Measurements from ENCODE around the gene MLANA. TPM values are rescaled to one million over a fixed set of nuclear protein-coding genes. Genes with fewer than 3 reads are reported as not detected.

Gene MLANA
- total and polyA plus RNA-seq, 4 donors = 0.05 to 0.29 (median 0.16) TPM

GRCh38 chr9:5870691-5871090 is 20.0 kb upstream of the MLANA start:
- Histone ChIP-seq H3K4me3 (ENCODE audit: low read depth in 1 of 3, low read length in 3 of 3) (no peak overlapping the region), H3K9me3 (ENCODE audit: control insufficient read depth in 4 of 4, low read length in 3 of 4) (no peaks in the 10 kb centered on the region), H3K4me1 (ENCODE audit: control insufficient read depth in 4 of 4, insufficient read depth in 4 of 4, low read length in 3 of 4) (no peaks in the 10 kb centered on the region), H3K27ac (ENCODE audit: low read depth in 1 of 2, low read length in 2 of 2) (no peak overlapping the region), H3K9ac (ENCODE audit: low read depth in 1 of 2, low read length in 2 of 2) (no peak overlapping the region), H3K27me3 (ENCODE audit: control insufficient read depth in 4 of 4, insufficient read depth in 4 of 4, low read length in 3 of 4) (no peaks in the 10 kb centered on the region), H3K36me3 (ENCODE audit: control insufficient read depth in 4 of 4, insufficient read depth in 3 of 4, low read depth in 1 of 4, low read length in 3 of 4) (peaks cover 0 to 3% (median 0%) of the 10 kb centered on the region in 4 donors)
- DNase-seq (ENCODE audit: low spot score) = no peak
- TF ChIP-seq NR2F2 (IDR thresholded peaks at IDR 0.05) (no peak), JUND (IDR thresholded peaks at IDR 0.05) (no peak), SP1 (IDR thresholded peaks at IDR 0.05) (no peak)
- TF ChIP-seq, protein P1, sequence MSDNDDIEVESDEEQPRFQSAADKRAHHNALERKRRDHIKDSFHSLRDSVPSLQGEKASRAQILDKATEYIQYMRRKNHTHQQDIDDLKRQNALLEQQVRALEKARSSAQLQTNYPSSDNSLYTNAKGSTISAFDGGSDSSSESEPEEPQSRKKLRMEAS (IDR thresholded peaks at IDR 0.05) = no peak
- WGBS = 77% methylated on average over 3 of the region's 3 CpGs

GRCh38 chr9:5871785-5872184 is 18.9 kb upstream of the MLANA start:
- Histone ChIP-seq H3K4me3 (ENCODE audit: low read depth in 1 of 3, low read length in 3 of 3) (no peak overlapping the region), H3K36me3 (ENCODE audit: control insufficient read depth in 4 of 4, insufficient read depth in 3 of 4, low read depth in 1 of 4, low read length in 3 of 4) (peaks cover 0 to 3% (median under 1%) of the 10 kb centered on the region in 4 donors), H3K9ac (ENCODE audit: low read depth in 1 of 2, low read length in 2 of 2) (no peak overlapping the region), H3K27ac (ENCODE audit: low read depth in 1 of 2, low read length in 2 of 2) (no peak overlapping the region), H3K9me3 (ENCODE audit: control insufficient read depth in 4 of 4, low read length in 3 of 4) (no peaks in the 10 kb centered on the region), H3K27me3 (ENCODE audit: control insufficient read depth in 4 of 4, insufficient read depth in 4 of 4, low read length in 3 of 4) (no peaks in the 10 kb centered on the region), H3K4me1 (ENCODE audit: control insufficient read depth in 4 of 4, insufficient read depth in 4 of 4, low read length in 3 of 4) (no peaks in the 10 kb centered on the region)
- DNase-seq (ENCODE audit: low spot score) = no peak
- 79% methylated on average over 2 of the region's 2 CpGs for WGBS
- no peak for TF ChIP-seq YY1 (IDR thresholded peaks at IDR 0.05)
- TF ChIP-seq NR2F2 (IDR thresholded peaks at IDR 0.05) = no peak
- TF ChIP-seq GABPA (IDR thresholded peaks at IDR 0.05 in 1 of 2, conservative IDR thresholded peaks at IDR 0.05 in 1 of 2) = no peak
- no peak for TF ChIP-seq HNF4G (IDR thresholded peaks at IDR 0.05)
- no peak for TF ChIP-seq FOXA2 (IDR thresholded peaks at IDR 0.05)
- TF ChIP-seq JUND (IDR thresholded peaks at IDR 0.05) = no peak
- TF ChIP-seq CTCF (IDR thresholded peaks at IDR 0.05; ENCODE audit: low read depth, low read length, missing input control) = no peak
- TF ChIP-seq, protein P1 (IDR thresholded peaks at IDR 0.05) = no peak
- TF ChIP-seq TAF1 (conservative IDR thresholded peaks at IDR 0.05) = no peak
- TF ChIP-seq RXRA (IDR thresholded peaks at IDR 0.05) = no peak
- TF ChIP-seq, protein P2, sequence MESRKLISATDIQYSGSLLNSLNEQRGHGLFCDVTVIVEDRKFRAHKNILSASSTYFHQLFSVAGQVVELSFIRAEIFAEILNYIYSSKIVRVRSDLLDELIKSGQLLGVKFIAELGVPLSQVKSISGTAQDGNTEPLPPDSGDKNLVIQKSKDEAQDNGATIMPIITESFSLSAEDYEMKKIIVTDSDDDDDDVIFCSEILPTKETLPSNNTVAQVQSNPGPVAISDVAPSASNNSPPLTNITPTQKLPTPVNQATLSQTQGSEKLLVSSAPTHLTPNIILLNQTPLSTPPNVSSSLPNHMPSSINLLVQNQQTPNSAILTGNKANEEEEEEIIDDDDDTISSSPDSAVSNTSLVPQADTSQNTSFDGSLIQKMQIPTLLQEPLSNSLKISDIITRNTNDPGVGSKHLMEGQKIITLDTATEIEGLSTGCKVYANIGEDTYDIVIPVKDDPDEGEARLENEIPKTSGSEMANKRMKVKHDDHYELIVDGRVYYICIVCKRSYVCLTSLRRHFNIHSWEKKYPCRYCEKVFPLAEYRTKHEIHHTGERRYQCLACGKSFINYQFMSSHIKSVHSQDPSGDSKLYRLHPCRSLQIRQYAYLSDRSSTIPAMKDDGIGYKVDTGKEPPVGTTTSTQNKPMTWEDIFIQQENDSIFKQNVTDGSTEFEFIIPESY (IDR thresholded peaks at IDR 0.05) = no peak

DNA sequence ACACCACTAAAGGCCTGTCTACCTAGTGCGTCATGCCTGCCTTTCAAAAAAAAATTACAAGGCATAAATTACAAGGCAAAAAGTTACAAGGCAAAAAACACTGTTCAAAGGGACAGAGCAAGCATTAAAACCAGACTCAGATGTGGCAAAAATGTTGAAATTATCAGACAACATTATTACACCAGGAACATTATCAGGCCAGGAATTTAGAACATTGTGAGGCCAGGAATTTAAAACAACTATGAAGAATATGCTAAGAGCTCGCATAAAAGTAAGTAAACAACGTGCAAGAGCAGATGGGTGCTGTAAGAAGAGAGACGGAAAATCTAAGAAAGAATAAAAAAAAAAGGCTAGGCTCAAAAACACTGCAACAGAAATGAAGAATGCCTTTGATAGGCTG is 18.2 kb upstream of the MLANA start:
- DNase-seq (ENCODE audit: low spot score) = no peak
- no peaks in the 10 kb centered on the region for H3K4me1 ChIP-seq (ENCODE audit: control insufficient read depth in 4 of 4, insufficient read depth in 4 of 4, low read length in 3 of 4)
- no peak for TF ChIP-seq TAF1 (conservative IDR thresholded peaks at IDR 0.05)
- TF ChIP-seq, protein P2 (IDR thresholded peaks at IDR 0.05) = no peak
- no peak for TF ChIP-seq FOXA1 (IDR thresholded peaks at IDR 0.05)
- TF ChIP-seq NR2F2 (IDR thresholded peaks at IDR 0.05) = no peak
- TF ChIP-seq ATF3 (IDR thresholded peaks at IDR 0.05) = no peak
- no peak for TF ChIP-seq JUND (IDR thresholded peaks at IDR 0.05)
- TF ChIP-seq YY1 (IDR thresholded peaks at IDR 0.05) = no peak
- no peak for TF ChIP-seq RAD21 (IDR thresholded peaks at IDR 0.05)
- TF ChIP-seq, protein P1 (IDR thresholded peaks at IDR 0.05) = no peak
- no peak for TF ChIP-seq FOXA2 (IDR thresholded peaks at IDR 0.05)
- no peak for TF ChIP-seq HNF4A (conservative IDR thresholded peaks at IDR 0.05)
- no peak for TF ChIP-seq GABPA (IDR thresholded peaks at IDR 0.05 in 1 of 2, conservative IDR thresholded peaks at IDR 0.05 in 1 of 2)
- TF ChIP-seq SP1 (IDR thresholded peaks at IDR 0.05) = no peak
- TF ChIP-seq REST (IDR thresholded peaks at IDR 0.05) = no peak
- WGBS = 72% methylated on average over 4 of the region's 4 CpGs
- peaks cover 0 to 2% (median under 1%) of the 10 kb centered on the region in 4 donors for H3K36me3 ChIP-seq (ENCODE audit: control insufficient read depth in 4 of 4, insufficient read depth in 3 of 4, low read depth in 1 of 4, low read length in 3 of 4)
- H3K9ac ChIP-seq (ENCODE audit: low read depth in 1 of 2, low read length in 2 of 2) = no peak overlapping the region
- no peak overlapping the region for H3K4me3 ChIP-seq (ENCODE audit: low read depth in 1 of 3, low read length in 3 of 3)
- no peaks in the 10 kb centered on the region for H3K27me3 ChIP-seq (ENCODE audit: control insufficient read depth in 4 of 4, insufficient read depth in 4 of 4, low read length in 3 of 4)
- H3K9me3 ChIP-seq (ENCODE audit: control insufficient read depth in 4 of 4, low read length in 3 of 4) = no peaks in the 10 kb centered on the region
- H3K27ac ChIP-seq (ENCODE audit: low read depth in 1 of 2, low read length in 2 of 2) = no peak overlapping the region

Measured in liver (tissue), 9 donors.